ENCODE measurements around the gene FAM131C.
"Not testable (repeated sequence)": the region's sequence is repeated elsewhere in the genome, so short reads cannot be mapped to it uniquely, and the experiment has no call there.

Gene FAM131C

GRCh38 chr1:16032388-16033102, 40.9 kb downstream of the FAM131C start:
- peak; percentile 71 for DNase-seq

- DNase-seq: no peak
Measured at GRCh38 chr1:16031551-16031950, 41.9 kb downstream of the FAM131C start.

GRCh38 chr1:16029288-16029687, 44.2 kb downstream of the FAM131C start:
- no peak for DNase-seq

- not testable (repeated sequence) for DNase-seq
Measured at GRCh38 chr1:16029003-16029268, 44.5 kb downstream of the FAM131C start.

GRCh38 chr1:16028237-16029002, 45.0 kb downstream of the FAM131C start:
- no peak for DNase-seq

GRCh38 chr1:16026723-16027484, 46.5 kb downstream of the FAM131C start:
- DNase-seq: no peak

GRCh38 chr1:16026302-16026701, 47.1 kb downstream of the FAM131C start:
- DNase-seq: not testable (repeated sequence)

GRCh38 chr1:16023050-16023653, 50.3 kb downstream of the FAM131C start:
- no peak for DNase-seq

- no peak for DNase-seq
Measured at GRCh38 chr1:16022393-16022792, 51.1 kb downstream of the FAM131C start.

- no peak for DNase-seq
Measured at GRCh38 chr1:16021681-16022080, 51.8 kb downstream of the FAM131C start, which contains the start of gene CLCNKA. TSS of gene CLCNKA (plus strand) at chr1:16022036. CDS start at chr1:16022620, 584 bp downstream.

- not testable (repeated sequence) for DNase-seq
Measured at GRCh38 chr1:16020878-16021277, 52.6 kb downstream of the FAM131C start.

- DNase-seq: no peak
Measured at GRCh38 chr1:16020325-16020724, 53.1 kb downstream of the FAM131C start.

- no peak for DNase-seq
Measured at GRCh38 chr1:16019644-16020277, 53.7 kb downstream of the FAM131C start.

- DNase-seq: no peak
Measured at GRCh38 chr1:16018749-16019643, 54.5 kb downstream of the FAM131C start.

GRCh38 chr1:16018308-16018707, 55.1 kb downstream of the FAM131C start:
- no peak for DNase-seq

GRCh38 chr1:16017461-16018303, 55.8 kb downstream of the FAM131C start, which contains the start of gene HSPB7:
TSS of gene HSPB7 (minus strand) at chr1:16018043. CDS start at chr1:16017963, 80 bp downstream.
- DNase-seq: no peak

GRCh38 chr1:16017076-16017460, 56.4 kb downstream of the FAM131C start:
- no peak for DNase-seq

GRCh38 chr1:16015960-16016901, 57.2 kb downstream of the FAM131C start:
- DNase-seq: no peak

GRCh38 chr1:16015491-16015890, 58.0 kb downstream of the FAM131C start:
- no peak for DNase-seq
